HL-60 (cell line): ENCODE results near the gene GLI3.

Experiments used
- DNase-seq, 2 experiments: peaks; one replicate each; pipeline ENCODE4 v3.0.0-alpha.2; 2010 to 2020; ENCODE audit warnings: low read depth in 1 of 2, low spot score in 1 of 2
- H3K27ac ChIP-seq: fragments of 250-450 bp; sonication (Bioruptor Pico); replicated peaks from 2 replicates; pipeline ENCODE4 v1.5.1; 2020; ENCODE audit warnings: mild to moderate bottlenecking, moderate library complexity
- H3K27me3 ChIP-seq: fragments of 250-450 bp; sonication (Bioruptor Pico); 2 replicates; pipeline ENCODE4 v1.5.1; 2021; ENCODE audit warnings: mild to moderate bottlenecking, moderate library complexity; ENCODE audit not compliant: insufficient read depth, poor library complexity, severe bottlenecking
- H3K4me3 ChIP-seq: replicated peaks from 2 replicates; pipeline ENCODE4 v1.5.1; 2011; ENCODE audit warnings: mild to moderate bottlenecking, control low read depth, low read length; ENCODE audit not compliant: insufficient read depth
- CTCF ChIP-seq: IDR thresholded peaks from one replicate; pipeline ENCODE4 v1.5.1; 2011; ENCODE audit warnings: low read length, control low read depth, inconsistent platforms; ENCODE audit not compliant: insufficient read depth
- GABPA ChIP-seq: IDR thresholded peaks from 2 replicates; pipeline ENCODE4 v1.6.1; 2012; ENCODE audit warnings: low read depth
- POLR2AphosphoS5 ChIP-seq: IDR thresholded peaks from 2 replicates; pipeline ENCODE4 v1.6.1; 2012; ENCODE audit warnings: low read depth
- REST ChIP-seq: IDR thresholded peaks from 2 replicates; pipeline ENCODE4 v1.6.1; 2012; ENCODE audit warnings: low read depth; ENCODE audit not compliant: insufficient replicate concordance
- SPI1 ChIP-seq: IDR thresholded peaks from 2 replicates; pipeline ENCODE4 v1.6.1; 2012; ENCODE audit warnings: low read depth, mild to moderate bottlenecking, borderline replicate concordance

Gene GLI3

GRCh38 chr7:42247301-42247700 is 10.3 kb upstream of the GLI3 start:
- no peak for TF ChIP-seq POLR2AphosphoS5
- no peak for TF ChIP-seq GABPA
- TF ChIP-seq CTCF, result no peak
- no peak for TF ChIP-seq REST
- TF ChIP-seq SPI1, result no peak
- Histone ChIP-seq H3K27ac (no peak overlapping the region), H3K4me3 (no peak overlapping the region), H3K27me3 (peaks cover 7% of the 10 kb centered on the region)
- no peak for DNase-seq

- no peak for DNase-seq
- TF ChIP-seq GABPA (no peak), SPI1 (no peak), POLR2AphosphoS5 (no peak), CTCF (no peak), REST (no peak)
- Histone ChIP-seq H3K27ac (no peak overlapping the region), H3K27me3 (peaks cover 15% of the 10 kb centered on the region), H3K4me3 (no peak overlapping the region)
These were observed 7.8 kb upstream of the GLI3 start for GRCh38 chr7:42244828-42245227.

- Histone ChIP-seq H3K27ac (no peak overlapping the region), H3K27me3 (peaks cover 27% of the 10 kb centered on the region), H3K4me3 (no peak overlapping the region)
- no peak for TF ChIP-seq POLR2AphosphoS5
- no peak for TF ChIP-seq CTCF
- no peak for TF ChIP-seq SPI1
- TF ChIP-seq GABPA, result no peak
- TF ChIP-seq REST, result no peak
- no peak for DNase-seq
These were observed 5.4 kb upstream of the GLI3 start for GRCh38 chr7:42242381-42242780.
